ENCODE measurements around the gene CHRM3. TPM values are rescaled to one million over a fixed set of nuclear protein-coding genes. Genes with fewer than 3 reads are reported as not detected.

Gene CHRM3
- total RNA-seq, 4 donors from 2014 or later: 0.69 to 10.9 (median 5.2) TPM

- no peak for TF ChIP-seq POLR2A (IDR thresholded peaks at IDR 0.05)
- TF ChIP-seq CTCF (IDR thresholded peaks at IDR 0.05): no peak
- no peak overlapping the region for H3K4me3 ChIP-seq (ENCODE audit: low read depth, poor library complexity, severe bottlenecking)
- 67 to 69% methylated on average over 5 of the region's 5 CpGs for WGBS, 2 donors
- intact Hi-C loops (cut with DNase I; ENCODE audit: low total_unique reads): no loop called here
- DNase-seq (ENCODE audit: low spot score in 2 of 2): no peak
These were observed 31.7 kb downstream of the CHRM3 start for GRCh38 chr1:239417986-239418640.

- 79 to 84% methylated on average over 1 of the region's 1 CpG for WGBS, 2 donors
- no peak for DNase-seq (ENCODE audit: low spot score in 2 of 2)
These were observed 32.3 kb downstream of the CHRM3 start for GRCh38 chr1:239418681-239419080.

GRCh38 chr1:239421811-239422210, 35.4 kb downstream of the CHRM3 start:
- WGBS, 2 donors: 52 to 58% methylated on average over 2 of the region's 2 CpGs
- TF ChIP-seq CTCF (IDR thresholded peaks at IDR 0.05): no peak
- no peak for TF ChIP-seq POLR2A (IDR thresholded peaks at IDR 0.05)
- no peak for DNase-seq (ENCODE audit: low spot score in 2 of 2)
- intact Hi-C loops (cut with DNase I; ENCODE audit: low total_unique reads): no loop called here
- no peak overlapping the region for H3K4me3 ChIP-seq (ENCODE audit: low read depth, poor library complexity, severe bottlenecking)

More at GRCh38 chr1:239418681-239419080, 32.3 kb downstream of the CHRM3 start:
- H3K4me3 ChIP-seq (ENCODE audit: low read depth, poor library complexity, severe bottlenecking): no peak overlapping the region
- intact Hi-C loops (cut with DNase I; ENCODE audit: low total_unique reads): no loop called here
- no peak for TF ChIP-seq CTCF (IDR thresholded peaks at IDR 0.05)
- no peak for TF ChIP-seq POLR2A (IDR thresholded peaks at IDR 0.05)

- H3K4me3 ChIP-seq (ENCODE audit: low read depth, poor library complexity, severe bottlenecking): no peak overlapping the region
- WGBS, 2 donors: 56 to 70% methylated on average over 3 of the region's 3 CpGs
- intact Hi-C loops (cut with DNase I; ENCODE audit: low total_unique reads): no loop called here
- TF ChIP-seq POLR2A (IDR thresholded peaks at IDR 0.05) (no peak), CTCF (IDR thresholded peaks at IDR 0.05) (no peak)
- no peak for DNase-seq (ENCODE audit: low spot score in 2 of 2)
These were observed 36.5 kb downstream of the CHRM3 start for GRCh38 chr1:239422818-239423217.

GRCh38 chr1:239426821-239427475, 40.6 kb downstream of the CHRM3 start:
- intact Hi-C loops (cut with DNase I; ENCODE audit: low total_unique reads): no loop called here
- H3K4me3 ChIP-seq (ENCODE audit: low read depth, poor library complexity, severe bottlenecking): no peak overlapping the region
- WGBS, 2 donors: 52 to 53% methylated on average over 4 of the region's 4 CpGs
- no peak for DNase-seq (ENCODE audit: low spot score in 2 of 2)
- TF ChIP-seq CTCF (IDR thresholded peaks at IDR 0.05) (no peak), POLR2A (IDR thresholded peaks at IDR 0.05) (no peak)
